NCI-H1694 (cell line): ENCODE data around the gene RBL2.
"Not testable (repeated sequence)": the region's sequence is repeated elsewhere in the genome, so short reads cannot be mapped to it uniquely, and the experiment has no call there.

Experiments
- DNase-seq: peaks from one replicate; lab custom pipeline; 2025; lab: John Stamatoyannopoulos, UW

RBL2 gene

DNA sequence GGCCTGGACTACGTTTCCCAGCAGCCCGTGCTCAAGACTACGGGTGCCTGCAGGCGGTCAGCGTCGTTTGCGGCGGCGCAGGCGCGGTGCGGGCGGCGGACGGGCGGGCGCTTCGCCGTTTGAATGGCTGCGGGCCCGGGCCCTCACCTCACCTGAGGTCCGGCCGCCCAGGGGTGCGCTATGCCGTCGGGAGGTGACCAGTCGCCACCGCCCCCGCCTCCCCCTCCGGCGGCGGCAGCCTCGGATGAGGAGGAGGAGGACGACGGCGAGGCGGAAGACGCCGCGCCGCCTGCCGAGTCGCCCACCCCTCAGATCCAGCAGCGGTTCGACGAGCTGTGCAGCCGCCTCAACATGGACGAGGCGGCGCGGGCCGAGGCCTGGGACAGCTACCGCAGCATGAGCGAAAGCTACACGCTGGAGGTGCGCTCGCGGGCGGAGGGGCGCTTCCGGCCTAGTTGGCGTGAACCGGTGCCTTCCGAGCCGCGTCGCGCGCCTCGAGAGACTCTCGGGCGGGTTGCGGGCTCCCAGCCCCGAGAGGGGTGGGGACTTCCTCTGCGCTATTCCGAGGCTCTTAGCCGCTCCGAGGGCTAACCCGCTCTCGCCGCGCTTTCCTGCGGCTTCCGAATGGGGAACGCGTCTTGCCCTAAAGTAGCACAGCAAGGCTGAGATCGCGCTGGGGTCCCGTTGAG, at the start of gene RBL2:
RBL2 (plus strand) TSS at position 95 of the 689 bp plus-strand sequence; CDS start at position 181, 86 bp downstream.
- no peak for DNase-seq

DNA sequence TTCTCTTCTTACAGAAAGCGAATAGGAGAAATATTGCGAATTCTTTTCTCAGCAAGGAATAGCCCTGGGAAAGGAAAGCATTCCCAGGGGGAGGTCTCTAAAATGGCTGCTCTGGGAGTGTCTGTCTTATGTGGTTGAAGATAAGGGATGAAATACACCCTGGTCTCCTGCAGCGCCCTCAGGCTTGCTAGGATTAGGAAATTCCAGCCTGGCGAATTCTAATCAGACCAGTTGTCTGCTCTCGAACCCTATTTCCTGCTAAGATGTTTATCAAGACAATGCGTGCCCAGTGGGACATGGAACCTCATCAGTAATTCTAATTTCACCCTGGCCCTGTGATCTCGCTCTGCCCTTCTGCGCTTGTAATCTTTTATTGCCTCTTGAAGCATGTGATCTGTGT, 49.7 kb upstream of the RBL2 start:
- not testable (repeated sequence) for DNase-seq

DNA sequence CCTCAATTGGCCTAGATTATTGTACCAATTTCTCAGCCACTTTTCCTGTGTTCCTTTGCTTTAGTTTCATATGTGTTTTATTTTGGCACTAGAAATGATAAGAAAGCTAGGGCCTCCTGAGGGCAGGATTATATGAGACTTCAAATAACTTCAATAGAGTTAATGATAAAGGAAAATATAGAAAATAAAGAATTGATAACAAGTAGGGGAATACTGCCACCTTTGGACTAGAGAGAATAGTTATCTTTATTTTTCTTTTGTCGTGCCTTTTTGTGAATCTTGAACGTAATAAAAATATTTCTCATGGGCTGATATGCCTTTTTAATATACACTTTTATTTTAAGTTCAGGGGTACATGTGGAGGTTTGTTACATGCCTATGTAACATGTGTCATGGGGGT, 29.3 kb upstream of the RBL2 start:
- no peak for DNase-seq

GRCh38 chr16:53412549-53412948, 21.7 kb upstream of the RBL2 start:
- no peak for DNase-seq

DNA sequence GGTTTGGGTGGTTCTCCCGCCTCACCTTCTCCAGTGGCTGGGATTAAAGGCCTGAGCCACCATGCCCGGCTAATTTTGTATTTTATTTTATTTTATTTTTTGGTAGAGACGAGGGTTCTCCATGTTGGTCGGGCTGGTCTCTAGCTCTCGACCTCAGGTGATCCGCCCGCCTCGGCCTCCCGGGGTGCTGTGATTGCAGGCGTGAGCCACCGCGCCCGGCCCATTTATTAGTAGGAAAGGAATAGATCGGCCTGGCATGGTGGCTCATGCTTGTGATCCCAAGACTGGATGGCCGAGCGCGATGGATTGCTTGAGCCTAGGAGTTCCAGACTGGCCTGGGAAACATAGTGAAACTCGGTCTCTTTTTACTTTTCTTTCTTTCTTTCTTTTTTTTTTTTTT, 20.4 kb upstream of the RBL2 start:
- DNase-seq = no peak

DNA sequence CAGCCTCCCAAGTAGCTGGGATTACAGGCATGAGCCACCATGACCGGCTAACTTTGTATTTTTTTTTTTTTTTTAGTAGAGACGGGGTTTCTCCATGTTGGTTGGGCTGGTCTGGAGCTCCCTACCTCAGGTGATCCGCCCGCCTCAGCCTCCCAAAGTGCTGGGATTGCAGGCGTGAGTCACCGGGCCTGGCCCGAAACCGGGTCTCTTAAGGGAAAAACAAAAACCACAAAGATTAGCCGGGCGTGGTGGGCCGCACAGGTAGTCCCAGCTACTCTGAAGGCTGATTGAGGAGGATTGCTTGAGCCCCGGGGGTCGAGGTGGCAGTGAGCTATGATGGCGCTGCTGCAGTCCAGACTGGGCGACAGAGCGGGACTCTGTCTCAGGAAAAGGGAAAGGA, 19.9 kb upstream of the RBL2 start:
- no peak for DNase-seq

DNA sequence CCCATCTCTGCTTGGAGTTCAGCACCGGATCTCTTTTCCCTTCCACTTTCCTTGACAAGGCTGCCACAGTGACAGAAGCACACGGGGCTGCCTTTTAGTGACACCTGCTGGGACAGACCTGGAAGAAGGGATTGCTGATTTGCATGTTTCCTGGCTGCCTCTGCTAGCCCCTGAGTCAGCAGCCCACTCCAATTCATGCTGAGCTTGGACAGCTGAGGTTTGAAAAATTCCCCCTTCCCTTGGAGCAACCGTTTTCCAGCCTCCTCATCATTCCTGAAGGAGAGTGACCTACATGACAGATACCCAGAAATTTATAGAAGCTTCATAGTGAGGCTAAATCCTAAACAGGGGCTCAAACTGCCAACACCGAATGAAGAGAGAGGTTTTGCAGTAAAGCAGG, 18.8 kb upstream of the RBL2 start:
- DNase-seq = peak; percentile 13

- DNase-seq = no peak
These were observed 17.3 kb upstream of the RBL2 start for GRCh38 chr16:53417011-53417410.

DNA sequence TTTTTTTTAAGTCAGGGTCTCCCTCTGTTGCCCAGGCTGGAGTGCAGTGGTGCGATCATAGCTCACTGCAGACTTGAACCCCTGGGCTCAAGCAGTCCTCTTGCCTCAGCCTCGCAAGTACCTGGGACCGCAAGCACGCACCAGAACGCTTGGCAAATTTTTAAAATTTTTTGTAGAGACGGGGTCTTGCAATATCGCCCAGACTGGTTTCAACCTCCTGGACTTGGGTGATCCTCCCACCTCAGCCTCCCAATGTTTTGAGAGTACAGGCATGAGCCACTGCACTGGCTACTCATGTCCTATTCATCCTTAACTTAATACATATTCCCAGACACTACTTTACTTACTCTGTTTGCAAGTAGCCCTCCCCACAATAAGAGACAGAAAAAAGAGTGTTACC, 16.3 kb upstream of the RBL2 start:
- DNase-seq = no peak

DNA sequence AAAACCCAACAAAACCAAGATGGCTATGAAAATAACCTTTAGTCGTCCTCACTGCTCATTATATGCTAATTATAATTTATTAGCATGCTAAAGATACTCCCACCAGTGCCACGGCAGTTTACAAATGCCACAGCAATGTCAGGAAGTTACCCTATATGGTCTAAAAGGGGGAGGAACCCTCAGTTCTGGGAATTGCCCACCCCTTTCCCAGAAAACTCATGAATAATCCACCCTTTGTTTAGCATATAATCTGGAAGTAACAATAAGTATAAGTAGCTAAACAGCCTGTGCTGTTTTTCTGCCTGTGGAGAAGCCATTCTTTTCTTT, 14.9 kb upstream of the RBL2 start:
- DNase-seq = not testable (repeated sequence)

GRCh38 chr16:53421248-53421647, 13.0 kb upstream of the RBL2 start:
- no peak for DNase-seq

DNA sequence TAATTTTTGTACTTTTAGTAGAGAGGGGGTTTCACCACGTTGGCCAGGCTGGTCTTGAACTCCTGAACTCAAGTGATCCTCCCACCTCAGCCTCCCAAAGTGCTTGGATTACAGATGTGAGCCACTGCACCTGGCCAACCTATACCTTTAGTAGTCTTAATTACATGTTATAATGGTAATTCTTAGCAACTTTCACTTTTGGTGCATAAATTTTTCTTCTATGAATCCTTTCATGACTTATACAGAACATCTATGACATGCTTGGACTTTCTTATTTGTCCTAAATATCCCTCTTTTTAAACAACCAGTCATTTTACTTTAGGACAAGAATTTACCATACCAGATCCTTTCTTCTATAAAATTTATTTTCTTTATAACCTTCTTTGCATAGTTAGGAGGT, 10.3 kb upstream of the RBL2 start:
- DNase-seq = peak; percentile 2

DNA sequence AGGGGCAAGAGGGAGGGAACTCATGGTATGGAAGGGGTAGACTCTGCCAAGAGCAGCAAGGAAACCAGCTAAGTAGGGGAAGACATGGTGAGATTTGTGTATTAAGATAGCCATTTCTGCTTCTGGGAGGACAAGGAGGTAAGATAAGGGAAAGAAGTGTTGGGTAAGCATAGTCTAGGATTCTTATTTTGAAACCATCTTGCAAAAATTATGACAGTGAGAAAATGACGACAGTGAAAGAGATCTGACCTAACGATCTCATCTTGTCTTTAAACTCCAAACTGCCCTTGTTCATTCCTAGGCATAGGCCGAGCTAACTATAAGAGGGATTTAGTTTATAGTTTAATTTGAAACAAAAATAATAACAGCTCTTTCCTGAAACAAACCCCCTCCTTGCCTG, 5.6 kb upstream of the RBL2 start:
- DNase-seq = no peak

DNA sequence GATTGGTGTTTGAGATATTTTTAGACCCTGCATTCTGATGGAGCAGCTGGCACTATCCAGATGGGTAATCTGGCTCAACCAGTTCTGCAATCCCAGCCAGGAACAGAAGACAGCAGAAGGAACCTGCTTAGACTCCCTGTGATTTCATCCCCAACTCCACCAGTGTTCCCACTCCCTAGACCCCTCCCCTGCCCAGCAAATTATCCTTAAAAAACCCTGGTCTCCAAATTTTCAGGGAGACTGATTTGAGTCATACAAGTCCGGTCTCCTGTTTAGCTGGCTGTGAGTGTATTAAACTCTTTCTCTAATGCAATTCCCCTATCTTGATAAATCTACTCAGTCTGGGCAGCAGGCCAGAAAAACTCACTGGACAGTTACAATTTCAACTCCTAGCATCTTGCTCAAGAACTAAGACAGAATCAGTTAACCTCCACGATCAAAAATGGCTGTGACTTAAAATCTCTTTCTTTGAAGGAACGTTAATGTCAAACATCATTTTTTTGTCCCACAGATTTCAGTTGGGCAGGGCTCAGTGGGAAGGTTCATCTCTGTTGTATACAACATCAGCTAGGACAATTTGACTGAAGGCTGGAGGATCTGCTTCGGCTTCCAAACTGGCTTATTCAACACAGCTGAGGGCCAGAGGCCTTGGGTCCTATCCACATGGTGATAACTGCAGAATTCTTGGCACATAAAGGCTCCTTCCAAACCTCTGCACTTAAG, 4.9 kb upstream of the RBL2 start:
- peak; percentile 42 for DNase-seq

DNA sequence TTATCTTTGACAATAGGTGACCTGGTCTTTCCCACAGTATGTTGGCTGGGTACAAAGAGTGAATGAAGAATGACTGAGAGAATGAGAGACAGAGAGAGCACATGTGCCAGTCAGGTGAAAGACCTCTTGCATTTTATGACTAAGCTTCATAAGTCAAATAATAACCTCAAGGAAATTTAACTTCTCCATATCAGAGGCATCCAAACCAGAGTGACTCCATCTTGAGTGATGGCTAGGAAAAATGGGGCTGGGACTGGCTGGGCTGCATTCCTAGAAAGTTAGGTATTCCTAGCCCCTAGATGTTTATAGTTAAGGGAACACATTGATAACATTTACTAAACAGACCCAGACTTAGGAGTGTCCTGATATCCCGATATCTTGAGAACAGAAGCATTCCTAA, 3.9 kb upstream of the RBL2 start:
- DNase-seq = no peak

GRCh38 chr16:53433509-53433908, 762 bp upstream of the RBL2 start:
- no peak for DNase-seq

DNA sequence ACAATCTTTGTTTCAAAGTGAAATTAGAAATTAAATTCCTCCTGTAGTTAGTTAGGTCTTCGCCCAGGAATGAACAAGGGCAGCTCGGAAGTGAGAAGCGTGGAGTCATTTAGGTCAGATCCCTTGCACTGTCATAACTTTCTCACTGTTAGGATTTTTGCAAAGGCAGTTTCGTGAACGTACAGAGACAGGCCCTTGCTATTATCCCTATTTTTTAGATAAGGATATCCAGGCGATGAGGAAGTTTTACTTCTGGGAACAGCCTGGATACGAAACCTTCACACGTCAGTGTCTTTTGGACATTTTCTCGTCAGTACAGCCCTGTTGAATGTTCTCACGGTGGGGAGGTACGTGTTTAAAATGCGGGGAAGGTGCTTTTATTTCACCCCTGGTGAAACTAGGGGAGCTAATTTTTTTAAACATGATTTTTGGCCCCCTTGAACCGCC, 318 bp upstream of the RBL2 start:
- no peak for DNase-seq

DNA sequence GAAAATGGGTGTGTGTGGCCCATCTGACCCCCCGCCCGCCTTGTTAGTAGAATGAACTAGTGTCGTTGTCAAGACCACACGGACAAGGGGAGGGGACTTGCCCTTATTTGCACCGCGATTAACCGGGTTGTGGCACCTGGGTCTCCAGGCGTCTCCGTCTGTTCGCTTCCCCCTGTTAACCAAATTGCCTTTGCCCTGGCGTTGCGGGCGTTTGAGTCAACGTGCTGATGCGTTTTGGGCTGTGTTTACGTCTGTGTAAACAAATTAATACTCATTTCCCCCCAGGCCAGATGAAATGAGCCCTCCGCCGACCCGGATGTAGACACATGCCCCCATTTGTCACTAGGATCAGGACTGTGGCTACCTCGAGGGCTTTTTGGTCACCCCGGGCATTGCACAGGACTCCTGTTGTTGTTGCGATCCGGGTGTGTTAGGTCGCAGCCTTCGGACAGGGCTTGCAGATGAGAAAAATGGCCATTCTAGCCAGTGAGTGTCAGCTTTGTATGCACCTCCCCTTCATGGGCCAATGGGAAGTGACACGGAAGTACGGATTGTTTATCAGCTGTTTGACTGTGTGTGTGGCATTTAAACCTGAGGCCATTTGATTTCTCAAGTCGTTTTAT, 906 bp downstream of the RBL2 start:
- DNase-seq = peak; percentile 21

DNA sequence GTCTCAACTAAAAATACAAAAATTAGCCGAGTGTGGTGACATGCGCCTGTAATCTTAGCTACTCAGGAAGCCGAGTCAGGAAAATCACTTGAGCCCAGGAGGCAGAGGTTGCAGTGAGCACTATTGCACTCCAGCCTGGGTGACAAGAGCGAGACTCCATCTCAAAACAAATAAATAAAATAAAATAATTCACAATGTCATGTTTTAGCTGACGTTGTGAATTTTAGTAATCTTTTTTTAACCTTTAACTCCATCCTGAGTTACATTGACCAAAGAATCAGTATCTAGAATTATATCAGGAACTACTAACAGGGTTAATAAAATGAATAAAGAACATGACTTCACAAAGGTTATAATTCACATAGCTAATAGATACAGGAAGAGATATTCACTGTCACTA, 5.9 kb downstream of the RBL2 start:
- no peak for DNase-seq

DNA sequence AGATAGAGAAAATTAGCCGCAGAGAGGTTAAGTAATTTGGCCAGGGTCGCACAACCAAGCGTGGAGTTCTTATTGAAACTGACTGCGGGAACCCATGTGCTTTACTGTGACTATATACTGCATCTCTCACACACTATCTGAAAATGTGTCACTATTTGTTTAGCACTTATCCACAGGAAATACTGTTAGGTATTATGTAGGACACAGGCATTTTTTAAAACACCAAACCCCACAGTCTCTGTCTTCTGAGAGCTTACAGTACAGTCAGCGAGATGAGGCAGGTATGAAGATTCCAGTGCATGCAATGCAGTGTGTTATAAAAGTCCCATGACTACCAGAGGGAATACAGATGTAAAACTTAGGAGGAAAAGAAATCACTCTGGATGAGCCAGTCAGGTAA, 11.3 kb downstream of the RBL2 start:
- DNase-seq = no peak

GRCh38 chr16:53446090-53446489, 11.8 kb downstream of the RBL2 start:
- DNase-seq = no peak

GRCh38 chr16:53449816-53450517, 15.7 kb downstream of the RBL2 start:
- DNase-seq = no peak

GRCh38 chr16:53453928-53454327, 19.7 kb downstream of the RBL2 start:
- no peak for DNase-seq
